Activated naive CD8-positive, alpha-beta T cell treated with anti-CD3 and anti-CD28 coated beads, Interleukin-2, amount 10 ng/mL, durations not matched to agents 7 days and 5 days (primary cell): Measurements from ENCODE around the gene TRIM59. TPM values are rescaled to one million over a fixed set of nuclear protein-coding genes. Genes with fewer than 3 reads are reported as not detected.
"Not testable (repeated sequence)": the region's sequence is repeated elsewhere in the genome, so short reads cannot be mapped to it uniquely, and the experiment has no call there.

ENCODE experiments used
- ATAC-seq: fragments of 150-1000 bp; cut with Tn5 transposase; one replicate; pipeline ENCODE4 v1.10.0; 2021; ENCODE audit warnings: low read depth, moderate library complexity
- POLR2A ChIA-PET: fragments of 350-600 bp; sonication (Branson Sonifier 250); formaldehyde crosslinking; loops from one replicate; lab custom pipeline; 2021; ENCODE audit warnings: antibody characterized with exemption; lab: Charles Lee
- DNase-seq: peaks from one replicate; pipeline ENCODE4 v3.0.0; 2021
- H3K27ac Mint-ChIP-seq: one replicate; pipeline ENCODE4 v1.8.0; 2022; ENCODE audit warnings: mild to moderate bottlenecking, mixed read lengths
- H3K27me3 Mint-ChIP-seq: one replicate; pipeline ENCODE4 v1.8.0; 2022; ENCODE audit warnings: mild to moderate bottlenecking, moderate library complexity, mixed read lengths
- H3K36me3 Mint-ChIP-seq: one replicate; pipeline ENCODE4 v1.8.0; 2021; ENCODE audit warnings: mild to moderate bottlenecking, mixed read lengths
- H3K4me1 Mint-ChIP-seq: one replicate; pipeline ENCODE4 v1.8.0; 2021; ENCODE audit warnings: mixed read lengths
- H3K4me3 Mint-ChIP-seq: one replicate; pipeline ENCODE4 v1.8.0; 2022; ENCODE audit warnings: mild to moderate bottlenecking, moderate library complexity, mixed read lengths
- H3K9me3 Mint-ChIP-seq: one replicate; pipeline ENCODE4 v1.8.0; 2021; ENCODE audit warnings: mixed read lengths
- total RNA-seq, 2 experiments: library from RNA; stranded (reverse); gene quantifications; one replicate each; pipeline ENCODE4 v1.2.3, GENCODE V29; 2021

The TRIM59 gene
- total RNA-seq, 2 experiments from 2014 or later: 40.7 to 43.5 TPM

- Mint-ChIP-seq H3K9me3 (peaks cover 11% of the 10 kb centered on the region), H3K4me1 (no peaks in the 10 kb centered on the region), H3K4me3 (no peak overlapping the region), H3K27me3 (peaks cover 10% of the 10 kb centered on the region), H3K27ac (no peak overlapping the region), H3K36me3 (peaks cover 5% of the 10 kb centered on the region)
- no peak for ATAC-seq
- POLR2A ChIA-PET: no interaction called here
- no peak for DNase-seq
These were observed 24.4 kb upstream of the TRIM59 start for GRCh38 chr3:160473978-160474377.

- Mint-ChIP-seq H3K9me3 (peaks cover 11% of the 10 kb centered on the region), H3K36me3 (peaks cover 5% of the 10 kb centered on the region), H3K4me3 (no peak overlapping the region), H3K4me1 (no peaks in the 10 kb centered on the region), H3K27me3 (peaks cover 10% of the 10 kb centered on the region), H3K27ac (no peak overlapping the region)
- POLR2A ChIA-PET: no interaction called here
- ATAC-seq (no peak), DNase-seq (no peak)
These were observed 23.6 kb upstream of the TRIM59 start for GRCh38 chr3:160473221-160473620.

GRCh38 chr3:160472344-160472743 lies 22.8 kb upstream of the TRIM59 start:
- POLR2A ChIA-PET: no interaction called here
- Mint-ChIP-seq H3K27ac (no peak overlapping the region), H3K4me1 (no peaks in the 10 kb centered on the region), H3K36me3 (peaks cover 5% of the 10 kb centered on the region), H3K9me3 (peaks cover 11% of the 10 kb centered on the region), H3K27me3 (peaks cover 12% of the 10 kb centered on the region), H3K4me3 (no peak overlapping the region)
- no peak for DNase-seq
- no peak for ATAC-seq

- Mint-ChIP-seq H3K27me3 (peaks cover 15% of the 10 kb centered on the region), H3K4me1 (no peaks in the 10 kb centered on the region), H3K27ac (no peak overlapping the region), H3K36me3 (peaks cover 5% of the 10 kb centered on the region), H3K4me3 (no peak overlapping the region), H3K9me3 (peaks cover 11% of the 10 kb centered on the region)
- POLR2A ChIA-PET: no interaction called here
- DNase-seq (no peak), ATAC-seq (no peak)
These were observed 22.3 kb upstream of the TRIM59 start for GRCh38 chr3:160471892-160472291.

GRCh38 chr3:160470181-160470580 lies 20.6 kb upstream of the TRIM59 start:
- H3K9me3 Mint-ChIP-seq: peaks cover 11% of the 10 kb centered on the region
- no peaks in the 10 kb centered on the region for H3K4me1 Mint-ChIP-seq
- ATAC-seq (no peak), DNase-seq (no peak)
- no peak overlapping the region for H3K4me3 Mint-ChIP-seq
- POLR2A ChIA-PET: interaction anchor here (1.1 kb wide), 1 partner anchor 19 kb away, joined by 3 read pairs; no protein-coding TSS in a partner anchor
- H3K27me3 Mint-ChIP-seq: peaks cover 22% of the 10 kb centered on the region
- no peak overlapping the region for H3K27ac Mint-ChIP-seq
- peaks cover 5% of the 10 kb centered on the region for H3K36me3 Mint-ChIP-seq

- ATAC-seq: no peak
- DNase-seq: no peak
- Mint-ChIP-seq H3K36me3 (peaks cover 4% of the 10 kb centered on the region), H3K4me1 (no peaks in the 10 kb centered on the region), H3K9me3 (peaks cover 7% of the 10 kb centered on the region), H3K27ac (no peak overlapping the region), H3K27me3 (peaks cover 41% of the 10 kb centered on the region), H3K4me3 (no peak overlapping the region)
- POLR2A ChIA-PET: no interaction called here
These were observed 15.4 kb upstream of the TRIM59 start for GRCh38 chr3:160464971-160465370.

- Mint-ChIP-seq H3K4me1 (no peaks in the 10 kb centered on the region), H3K36me3 (no peaks in the 10 kb centered on the region), H3K9me3 (peaks cover 1% of the 10 kb centered on the region), H3K27ac (no peak overlapping the region), H3K4me3 (no peak overlapping the region), H3K27me3 (peaks cover 38% of the 10 kb centered on the region)
- POLR2A ChIA-PET: no interaction called here
- DNase-seq (no peak), ATAC-seq (no peak)
These were observed 14.7 kb upstream of the TRIM59 start for GRCh38 chr3:160464321-160464720.

GRCh38 chr3:160460033-160460432 lies 10.4 kb upstream of the TRIM59 start:
- no peak for DNase-seq
- H3K27ac Mint-ChIP-seq: no peak overlapping the region
- ATAC-seq: no peak
- POLR2A ChIA-PET: interaction anchor here (2.8 kb wide), 1 partner anchor 10 kb away, joined by 12 read pairs; the partner anchor contains the start of gene TRIM59
- peaks cover 34% of the 10 kb centered on the region for H3K27me3 Mint-ChIP-seq
- H3K4me3 Mint-ChIP-seq: no peak overlapping the region
- H3K4me1 Mint-ChIP-seq: no peaks in the 10 kb centered on the region
- H3K36me3 Mint-ChIP-seq: no peaks in the 10 kb centered on the region
- no peaks in the 10 kb centered on the region for H3K9me3 Mint-ChIP-seq

GRCh38 chr3:160459450-160459970 lies 9.9 kb upstream of the TRIM59 start:
- no peak overlapping the region for H3K4me3 Mint-ChIP-seq
- H3K4me1 Mint-ChIP-seq: no peaks in the 10 kb centered on the region
- no peak overlapping the region for H3K27ac Mint-ChIP-seq
- H3K36me3 Mint-ChIP-seq: no peaks in the 10 kb centered on the region
- peaks cover 29% of the 10 kb centered on the region for H3K27me3 Mint-ChIP-seq
- ATAC-seq: no peak
- POLR2A ChIA-PET: interaction anchor here (2.8 kb wide), 1 partner anchor 10 kb away, joined by 12 read pairs; the partner anchor contains the start of gene TRIM59
- no peak for DNase-seq
- no peaks in the 10 kb centered on the region for H3K9me3 Mint-ChIP-seq

GRCh38 chr3:160458151-160458550 lies 8.6 kb upstream of the TRIM59 start:
- no peaks in the 10 kb centered on the region for H3K36me3 Mint-ChIP-seq
- no peak for DNase-seq
- no peak for ATAC-seq
- peaks cover 22% of the 10 kb centered on the region for H3K27me3 Mint-ChIP-seq
- POLR2A ChIA-PET: interaction anchor here (2.8 kb wide), 1 partner anchor 8 kb away, joined by 12 read pairs; the partner anchor contains the start of gene TRIM59
- H3K4me3 Mint-ChIP-seq: no peak overlapping the region
- H3K9me3 Mint-ChIP-seq: no peaks in the 10 kb centered on the region
- no peaks in the 10 kb centered on the region for H3K4me1 Mint-ChIP-seq
- no peak overlapping the region for H3K27ac Mint-ChIP-seq

GRCh38 chr3:160455846-160456245 lies 6.3 kb upstream of the TRIM59 start:
- Mint-ChIP-seq H3K27ac (no peak overlapping the region), H3K36me3 (no peaks in the 10 kb centered on the region), H3K27me3 (peaks cover 13% of the 10 kb centered on the region), H3K4me1 (no peaks in the 10 kb centered on the region), H3K9me3 (no peaks in the 10 kb centered on the region), H3K4me3 (no peak overlapping the region)
- no peak for ATAC-seq
- no peak for DNase-seq
- POLR2A ChIA-PET: no interaction called here

GRCh38 chr3:160454995-160455394 lies 5.4 kb upstream of the TRIM59 start:
- Mint-ChIP-seq H3K9me3 (no peaks in the 10 kb centered on the region), H3K36me3 (no peaks in the 10 kb centered on the region), H3K27ac (no peak overlapping the region), H3K4me1 (peaks cover 6% of the 10 kb centered on the region), H3K4me3 (no peak overlapping the region), H3K27me3 (peaks cover 13% of the 10 kb centered on the region)
- ATAC-seq: no peak
- no peak for DNase-seq
- POLR2A ChIA-PET: no interaction called here

- POLR2A ChIA-PET: interaction anchor here (8.1 kb wide), 1 partner anchor 53 kb away, joined by 86 read pairs; the partner anchor contains the start of genes IFT80 and SMC4
- H3K27ac Mint-ChIP-seq: not testable (repeated sequence)
These were observed 2.7 kb upstream of the TRIM59 start for GRCh38 chr3:160452251-160452650.

GRCh38 chr3:160451602-160452001 lies 2.0 kb upstream of the TRIM59 start:
- peaks cover 16% of the 10 kb centered on the region for H3K4me1 Mint-ChIP-seq
- H3K27me3 Mint-ChIP-seq: peaks cover 6% of the 10 kb centered on the region
- no peaks in the 10 kb centered on the region for H3K9me3 Mint-ChIP-seq
- no peak overlapping the region for H3K4me3 Mint-ChIP-seq
- ATAC-seq (no peak), DNase-seq (no peak)
- peaks cover 8% of the 10 kb centered on the region for H3K36me3 Mint-ChIP-seq
- POLR2A ChIA-PET: interaction anchor here (1.2 to 8.1 kb wide), 2 partner anchors 19 to 52 kb away, joined by 3 to 86 read pairs; partner anchors contain the start of genes IFT80 and SMC4
- H3K27ac Mint-ChIP-seq: no peak overlapping the region

More at GRCh38 chr3:160452251-160452650, 2.7 kb upstream of the TRIM59 start:
- H3K4me3 Mint-ChIP-seq, DNase-seq, H3K36me3 Mint-ChIP-seq, H3K9me3 Mint-ChIP-seq, ATAC-seq, H3K27me3 Mint-ChIP-seq: not testable (repeated sequence)
- H3K4me1 Mint-ChIP-seq: peaks cover 14% of the 10 kb centered on the region
